Activated CD8-positive, alpha-beta memory T cell treated with anti-CD3 and anti-CD28 coated beads, Interleukin-2, amount 50 U/mL, for 24 hours (primary cell): ENCODE results near the gene MAN1A1.

Experiments
- DNase-seq: peaks from one replicate; pipeline ENCODE4 v3.0.0-alpha.2; 2020; ENCODE audit errors: extremely low read depth

The MAN1A1 gene

DNA sequence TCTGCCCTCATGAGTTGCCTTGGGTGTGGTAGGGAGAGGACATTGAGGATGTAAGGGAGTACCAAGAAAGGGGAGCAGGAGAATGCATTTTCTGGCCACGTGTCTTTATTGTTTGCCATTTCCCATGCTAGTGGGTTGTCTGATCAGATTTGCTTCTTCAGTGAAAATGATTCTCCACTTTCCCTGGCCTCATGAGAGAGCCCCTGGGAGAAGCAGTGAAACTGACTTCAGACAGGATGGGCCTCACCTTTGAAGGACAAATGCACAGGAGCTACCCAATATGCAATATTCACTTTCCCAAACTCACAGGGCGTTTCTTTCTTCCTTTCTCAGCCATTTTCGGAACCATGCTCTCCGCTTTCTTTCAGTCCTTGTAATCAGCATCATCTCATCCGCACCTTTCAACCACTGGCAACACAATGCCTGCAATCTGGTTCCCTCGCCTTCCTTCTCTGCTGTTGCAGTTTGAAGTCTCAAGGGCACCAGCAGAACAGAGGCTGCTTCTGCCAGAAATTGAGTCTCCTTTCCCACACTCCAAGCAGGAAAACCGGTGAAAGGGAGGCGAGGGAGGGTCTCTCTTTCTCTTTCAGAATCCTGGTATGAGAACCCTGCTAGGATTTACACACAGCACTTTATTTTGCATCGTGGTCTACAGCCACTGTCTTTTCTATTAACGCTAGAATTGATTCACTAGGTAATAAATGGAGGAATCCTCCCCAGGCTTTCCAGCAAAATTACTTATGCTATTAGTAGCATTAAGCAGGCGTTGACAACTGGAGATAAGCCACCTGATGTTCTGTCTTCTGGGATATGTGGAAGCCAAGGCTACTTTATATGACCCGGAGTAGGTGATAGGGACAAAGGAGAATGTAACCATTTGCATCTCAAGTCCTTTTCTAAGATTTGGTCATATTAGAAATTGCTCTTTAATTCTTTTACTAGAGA, 209.1 kb downstream of the MAN1A1 start:
- DNase-seq, result no peak

DNA sequence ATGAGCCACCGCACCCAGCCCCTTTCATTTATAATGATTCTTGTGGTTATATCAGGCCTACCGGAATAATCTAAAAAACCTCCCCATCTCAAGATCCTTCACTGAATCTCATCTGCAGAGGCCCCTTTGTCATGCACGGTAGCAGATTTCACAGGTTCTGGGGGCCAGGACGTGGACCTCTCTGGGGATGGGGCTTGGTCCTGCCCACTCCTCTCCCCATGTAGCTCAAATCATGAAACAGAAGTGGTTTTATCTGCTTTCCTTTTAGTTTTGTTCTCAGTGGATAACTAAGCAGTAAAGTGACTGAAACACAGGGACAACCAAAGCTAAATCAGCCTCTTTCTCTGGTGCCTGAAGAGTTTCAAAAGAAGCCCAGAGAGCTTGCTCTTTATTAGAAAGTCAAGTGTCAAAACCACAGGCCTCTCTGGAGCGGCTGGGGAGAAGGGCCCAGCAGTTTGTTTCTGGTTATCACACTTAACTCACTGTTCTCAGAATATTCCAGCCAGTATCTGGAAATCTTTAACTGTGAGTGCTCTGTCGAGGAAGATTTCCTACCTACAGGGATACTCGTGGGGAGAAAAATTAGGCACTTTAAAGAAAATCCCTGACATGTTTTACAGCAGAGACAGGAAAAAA, 210.5 kb downstream of the MAN1A1 start:
- no peak for DNase-seq

GRCh38 chr6:119137194-119138072, 212.1 kb downstream of the MAN1A1 start:
- no peak for DNase-seq

GRCh38 chr6:119134752-119135151, 214.8 kb downstream of the MAN1A1 start:
- no peak for DNase-seq

DNA sequence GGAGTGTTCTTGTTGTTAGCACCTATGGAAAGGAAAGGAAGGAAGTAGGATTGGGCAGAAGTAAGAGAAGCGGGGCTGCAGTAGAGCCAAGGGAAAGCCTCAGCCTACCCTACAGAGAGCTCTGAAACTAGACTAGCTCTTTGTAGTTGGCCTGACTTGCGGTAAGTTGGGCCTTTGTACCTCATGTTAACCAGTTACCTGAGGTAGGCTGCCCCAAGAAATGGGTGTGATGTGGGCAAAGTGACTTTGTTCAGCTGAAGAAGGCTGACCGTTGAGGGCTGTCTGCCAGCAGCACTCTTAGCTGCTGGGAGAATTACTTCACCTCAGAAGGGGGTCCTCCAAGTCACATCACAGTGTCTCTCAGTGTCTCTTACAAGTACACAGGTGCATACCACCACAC, 216.2 kb downstream of the MAN1A1 start:
- no peak for DNase-seq

DNA sequence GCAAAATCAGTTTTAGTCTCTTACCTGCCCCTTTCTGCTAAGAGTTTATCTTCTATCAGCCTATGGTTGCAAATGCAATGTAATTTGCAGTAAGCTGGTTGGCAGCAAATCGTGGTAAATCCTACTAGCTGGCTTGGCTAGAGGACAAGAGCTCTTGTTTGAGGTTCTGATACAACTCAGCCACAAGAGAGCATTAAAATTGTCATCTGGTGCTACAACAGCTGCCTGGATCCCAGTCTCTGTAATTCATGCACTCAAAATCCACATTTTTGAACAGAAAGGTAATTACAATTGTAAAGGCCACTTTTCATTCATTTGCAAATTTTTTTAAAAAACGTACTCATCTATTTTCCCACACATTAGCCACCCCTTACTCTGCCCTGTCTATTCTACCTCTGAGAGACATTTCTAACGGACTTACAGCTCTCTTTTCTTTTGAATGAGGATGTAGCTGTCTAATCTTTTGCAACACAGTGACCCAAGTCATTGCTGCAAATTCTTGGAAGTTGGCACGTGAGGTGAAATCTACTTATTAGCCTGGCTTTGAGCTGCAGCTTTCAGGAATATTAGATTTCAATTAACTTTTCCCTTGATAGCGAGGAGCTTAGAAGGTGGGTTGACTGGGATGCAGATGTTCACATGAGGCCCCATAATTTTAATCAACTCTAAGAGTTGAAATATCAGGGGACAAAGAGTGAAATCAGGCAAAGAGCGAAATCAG, 217.1 kb downstream of the MAN1A1 start:
- no peak for DNase-seq

DNA sequence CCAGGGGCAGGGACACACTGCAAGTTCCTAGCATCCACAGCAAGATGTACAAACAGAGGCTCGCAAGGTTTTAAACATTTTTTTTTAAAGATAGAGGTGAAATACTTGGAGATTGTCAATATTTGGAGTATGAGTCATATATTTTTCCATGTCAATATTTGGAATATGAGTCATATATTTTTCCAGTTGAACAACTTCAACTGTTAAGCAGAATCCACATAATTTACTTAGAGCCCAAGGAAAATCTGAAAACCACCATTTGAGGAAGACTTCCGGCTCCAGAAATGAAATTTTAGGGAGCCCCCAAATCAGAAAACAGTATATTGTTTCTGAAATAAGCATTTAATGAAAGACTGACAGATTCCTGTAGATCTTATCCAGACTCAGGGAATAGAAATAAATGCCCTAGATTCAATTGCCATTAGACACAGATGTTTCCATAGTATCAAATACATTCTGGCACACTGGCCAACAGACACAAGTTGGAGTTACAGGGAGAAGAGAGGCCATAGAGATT, 219.5 kb downstream of the MAN1A1 start:
- no peak for DNase-seq

DNA sequence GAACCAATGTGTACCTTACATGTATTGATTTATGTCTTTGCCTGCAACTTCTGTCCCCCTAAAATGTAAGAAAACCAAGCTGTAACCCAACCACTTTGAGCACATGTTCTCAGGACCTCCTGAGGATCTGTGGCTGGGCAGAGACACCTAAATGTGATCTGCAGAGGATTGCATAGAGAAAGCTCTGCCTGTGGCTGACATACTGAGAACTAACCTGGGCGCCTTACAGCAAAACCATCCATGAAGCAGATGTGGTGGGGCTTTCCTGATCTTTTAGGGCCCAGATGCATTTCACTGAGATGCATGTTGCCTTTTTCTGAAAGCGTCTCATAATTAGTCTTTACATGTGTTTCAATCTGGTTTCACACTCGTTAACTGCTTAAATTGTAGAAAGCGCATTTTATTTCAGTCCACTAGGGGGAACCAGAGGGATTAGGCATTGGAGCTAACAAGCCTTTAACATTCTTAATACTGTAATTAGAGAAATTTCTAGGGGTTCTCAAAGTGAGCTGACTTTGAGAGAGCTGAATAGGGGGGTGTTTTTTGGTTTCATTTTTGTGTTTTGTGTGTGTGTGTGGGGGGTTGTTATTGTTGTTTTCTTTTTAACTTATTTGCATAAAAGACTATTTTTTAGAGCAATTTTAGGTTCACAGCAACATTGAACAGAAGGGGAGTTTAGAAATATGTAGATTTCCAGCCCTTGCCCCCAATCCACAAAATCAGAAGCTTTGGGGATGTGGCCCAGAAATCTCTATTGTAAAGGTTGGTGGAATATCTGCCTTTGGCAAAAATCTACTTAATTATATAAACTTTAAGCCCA, 220.2 kb downstream of the MAN1A1 start:
- DNase-seq, result no peak

DNA sequence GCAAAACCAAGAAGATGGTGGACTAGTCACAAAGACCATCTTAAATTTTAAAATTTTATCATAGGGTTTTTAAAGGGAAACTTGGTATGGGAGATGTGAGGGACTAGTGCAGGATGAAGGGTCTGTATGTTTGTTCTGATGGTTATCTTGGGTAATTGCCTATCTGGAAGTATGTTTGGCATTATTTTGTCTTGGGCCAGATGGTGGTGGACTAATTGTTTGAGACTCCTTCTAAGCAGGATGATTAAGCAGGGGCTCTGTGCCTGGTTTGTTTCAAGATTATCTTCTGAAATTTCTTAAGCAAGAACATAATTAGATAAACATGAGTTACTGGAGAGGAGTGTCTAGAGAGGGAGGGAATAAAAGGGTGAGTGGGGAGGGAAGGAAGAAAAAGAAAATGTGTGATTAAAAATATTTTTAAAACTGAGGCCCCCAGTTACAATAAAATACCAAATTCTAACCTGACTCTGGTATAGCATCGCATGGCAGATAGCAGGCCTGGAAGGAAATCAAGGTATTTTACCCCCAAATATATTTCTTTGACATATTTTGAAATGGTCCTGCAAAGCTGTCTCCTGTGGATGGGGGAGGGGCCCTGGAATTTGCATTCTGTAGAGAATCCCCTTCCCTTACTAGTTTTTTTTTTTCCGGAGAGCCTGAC, 221.2 kb downstream of the MAN1A1 start:
- no peak for DNase-seq

- no peak for DNase-seq
Observed at GRCh38 chr6:119127627-119128026, 221.9 kb downstream of the MAN1A1 start.
